NT2/D1 (cell line): ENCODE measurements around the gene ECHS1.

Experiments used
- YY1 ChIP-seq: IDR thresholded peaks from 2 replicates; pipeline ENCODE4 v1.6.1; 2011; ENCODE audit not compliant: insufficient read length, insufficient read depth
- ZNF274 ChIP-seq: IDR thresholded peaks from 2 replicates; pipeline ENCODE4 v1.6.1; 2011; ENCODE audit warnings: mild to moderate bottlenecking, low read depth, low read length

GRCh38 chr10:133394801-133395221, 21.7 kb upstream of the ECHS1 start:
- TF ChIP-seq ZNF274, result no peak
- TF ChIP-seq YY1, result no peak
